ENCODE data around the gene SEMA3G.

Gene SEMA3G

GRCh38 chr3:52473026-52473425 lies 28.1 kb upstream of the SEMA3G start:
- no peaks in the 10 kb centered on the region for H3K9me3 ChIP-seq (ENCODE audit: control insufficient read depth, low read depth, low read length)
- H3K9ac ChIP-seq (ENCODE audit: low read length): no peak overlapping the region
- H3K4me3 ChIP-seq (ENCODE audit: low read length): no peak overlapping the region
- H3K27ac ChIP-seq (ENCODE audit: low read length): no peak overlapping the region
- peaks cover 63% of the 10 kb centered on the region for H3K36me3 ChIP-seq (ENCODE audit: control insufficient read depth, low read depth, low read length)
- H3K27me3 ChIP-seq (ENCODE audit: control insufficient read depth, insufficient read depth, low read length): no peaks in the 10 kb centered on the region
- no peaks in the 10 kb centered on the region for H3K4me1 ChIP-seq (ENCODE audit: control insufficient read depth, low read depth, low read length)

- H3K4me3 ChIP-seq (ENCODE audit: low read length): no peak overlapping the region
- no peaks in the 10 kb centered on the region for H3K9me3 ChIP-seq (ENCODE audit: control insufficient read depth, low read depth, low read length)
- H3K4me1 ChIP-seq (ENCODE audit: control insufficient read depth, low read depth, low read length): no peaks in the 10 kb centered on the region
- H3K27ac ChIP-seq (ENCODE audit: low read length): no peak overlapping the region
- no peak overlapping the region for H3K9ac ChIP-seq (ENCODE audit: low read length)
- H3K27me3 ChIP-seq (ENCODE audit: control insufficient read depth, insufficient read depth, low read length): no peaks in the 10 kb centered on the region
- H3K36me3 ChIP-seq (ENCODE audit: control insufficient read depth, low read depth, low read length): peaks cover 61% of the 10 kb centered on the region
These were observed 27.5 kb upstream of the SEMA3G start for GRCh38 chr3:52472239-52473000.

GRCh38 chr3:52471371-52472238 lies 26.7 kb upstream of the SEMA3G start:
- H3K27me3 ChIP-seq (ENCODE audit: control insufficient read depth, insufficient read depth, low read length): no peaks in the 10 kb centered on the region
- no peak overlapping the region for H3K9ac ChIP-seq (ENCODE audit: low read length)
- no peaks in the 10 kb centered on the region for H3K9me3 ChIP-seq (ENCODE audit: control insufficient read depth, low read depth, low read length)
- H3K4me1 ChIP-seq (ENCODE audit: control insufficient read depth, low read depth, low read length): no peaks in the 10 kb centered on the region
- H3K27ac ChIP-seq (ENCODE audit: low read length): no peak overlapping the region
- H3K4me3 ChIP-seq (ENCODE audit: low read length): no peak overlapping the region
- peaks cover 53% of the 10 kb centered on the region for H3K36me3 ChIP-seq (ENCODE audit: control insufficient read depth, low read depth, low read length)

DNA sequence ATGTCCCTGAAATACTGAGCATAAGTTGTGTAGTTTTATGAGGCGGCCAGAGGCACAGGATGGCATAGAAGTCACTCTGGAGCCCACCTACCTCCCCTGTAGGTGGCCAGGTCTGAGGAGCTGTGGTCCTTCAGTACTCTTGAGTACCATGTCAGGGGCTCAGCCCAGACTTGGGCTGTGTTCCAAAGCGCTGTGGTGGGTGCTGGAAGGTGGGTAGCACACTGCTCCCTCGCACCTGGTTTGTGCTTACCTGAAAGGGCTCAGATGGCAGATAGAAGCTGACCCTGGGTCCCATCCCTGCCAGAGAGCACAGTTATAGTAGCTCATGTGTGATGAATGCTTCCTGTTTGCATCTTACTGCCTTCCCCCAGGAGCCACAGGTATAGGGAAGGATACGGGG lies 26.0 kb upstream of the SEMA3G start:
- H3K27me3 ChIP-seq (ENCODE audit: control insufficient read depth, insufficient read depth, low read length): no peaks in the 10 kb centered on the region
- no peak overlapping the region for H3K9ac ChIP-seq (ENCODE audit: low read length)
- H3K4me3 ChIP-seq (ENCODE audit: low read length): no peak overlapping the region
- peaks cover 46% of the 10 kb centered on the region for H3K36me3 ChIP-seq (ENCODE audit: control insufficient read depth, low read depth, low read length)
- H3K27ac ChIP-seq (ENCODE audit: low read length): no peak overlapping the region
- no peaks in the 10 kb centered on the region for H3K4me1 ChIP-seq (ENCODE audit: control insufficient read depth, low read depth, low read length)
- H3K9me3 ChIP-seq (ENCODE audit: control insufficient read depth, low read depth, low read length): no peaks in the 10 kb centered on the region

DNA sequence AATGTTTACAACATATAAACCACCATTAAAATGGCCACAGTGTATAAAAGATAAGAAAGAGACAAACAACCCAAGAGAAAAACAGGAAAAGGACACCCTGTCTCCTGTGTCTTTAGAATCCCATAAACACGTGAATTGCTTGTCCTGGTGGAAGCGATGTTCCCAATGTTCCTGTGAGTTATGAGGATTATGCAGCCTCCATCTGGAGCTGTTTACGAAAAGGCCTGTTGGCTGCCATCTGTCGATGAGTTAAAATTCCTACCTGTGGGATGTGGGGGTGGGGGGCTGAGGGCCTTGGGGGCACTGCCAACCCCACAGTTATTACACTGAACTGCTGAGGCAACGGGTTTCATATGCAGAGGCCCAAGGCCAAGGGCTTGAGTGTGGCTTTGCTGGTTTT lies 24.1 kb upstream of the SEMA3G start:
- Histone ChIP-seq H3K9ac (ENCODE audit: low read length) (no peak overlapping the region), H3K4me1 (ENCODE audit: control insufficient read depth, low read depth, low read length) (no peaks in the 10 kb centered on the region), H3K27me3 (ENCODE audit: control insufficient read depth, insufficient read depth, low read length) (no peaks in the 10 kb centered on the region), H3K27ac (ENCODE audit: low read length) (no peak overlapping the region), H3K36me3 (ENCODE audit: control insufficient read depth, low read depth, low read length) (peaks cover 32% of the 10 kb centered on the region), H3K9me3 (ENCODE audit: control insufficient read depth, low read depth, low read length) (no peaks in the 10 kb centered on the region), H3K4me3 (ENCODE audit: low read length) (no peak overlapping the region)

DNA sequence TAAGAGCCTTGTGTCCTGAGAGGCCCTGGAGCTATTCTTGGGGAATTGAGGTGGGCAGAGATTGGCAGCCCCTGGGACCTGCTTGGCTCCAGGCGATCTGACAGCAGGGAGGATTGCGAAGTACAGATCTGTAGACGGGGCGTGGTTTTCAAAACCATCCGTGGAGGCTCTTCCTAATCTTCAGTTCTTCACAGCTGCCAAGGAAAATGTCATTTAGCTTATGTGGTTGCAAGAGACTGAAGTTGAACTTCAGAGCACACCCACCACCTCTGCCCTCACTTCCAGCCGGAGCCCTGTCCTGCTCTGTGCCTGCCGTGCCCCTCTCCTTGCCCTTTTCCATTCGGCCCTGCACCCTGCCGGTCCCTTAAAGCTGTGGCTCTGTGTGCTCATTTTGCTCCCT lies 23.4 kb upstream of the SEMA3G start:
- Histone ChIP-seq H3K4me1 (ENCODE audit: control insufficient read depth, low read depth, low read length) (no peaks in the 10 kb centered on the region), H3K27ac (ENCODE audit: low read length) (no peak overlapping the region), H3K4me3 (ENCODE audit: low read length) (no peak overlapping the region), H3K9ac (ENCODE audit: low read length) (no peak overlapping the region), H3K9me3 (ENCODE audit: control insufficient read depth, low read depth, low read length) (no peaks in the 10 kb centered on the region), H3K27me3 (ENCODE audit: control insufficient read depth, insufficient read depth, low read length) (no peaks in the 10 kb centered on the region), H3K36me3 (ENCODE audit: control insufficient read depth, low read depth, low read length) (peaks cover 26% of the 10 kb centered on the region)

DNA sequence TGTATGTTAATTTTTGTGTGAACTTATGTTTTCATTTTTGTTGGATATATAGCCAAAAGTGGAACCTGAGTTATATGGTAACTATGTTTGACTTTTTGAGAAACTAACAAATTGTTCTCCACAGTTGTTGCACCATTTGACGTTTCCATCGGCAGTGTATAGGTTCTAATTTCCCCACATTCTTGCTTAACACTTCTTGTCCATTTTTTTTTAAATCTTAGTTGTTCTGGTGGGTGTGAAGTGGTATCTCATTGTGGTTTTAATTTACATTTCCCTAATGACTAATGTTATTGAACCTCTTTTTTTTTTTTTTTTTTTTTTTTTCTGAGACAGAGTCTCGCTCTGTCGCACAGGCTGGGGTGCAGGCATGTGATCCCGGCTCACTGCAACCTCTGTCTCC lies 18.5 kb upstream of the SEMA3G start:
- H3K4me1 ChIP-seq (ENCODE audit: control insufficient read depth, low read depth, low read length): no peaks in the 10 kb centered on the region
- no peak overlapping the region for H3K27ac ChIP-seq (ENCODE audit: low read length)
- H3K36me3 ChIP-seq (ENCODE audit: control insufficient read depth, low read depth, low read length): peaks cover 40% of the 10 kb centered on the region
- no peak overlapping the region for H3K9ac ChIP-seq (ENCODE audit: low read length)
- H3K9me3 ChIP-seq (ENCODE audit: control insufficient read depth, low read depth, low read length): no peaks in the 10 kb centered on the region
- H3K4me3 ChIP-seq (ENCODE audit: low read length): no peak overlapping the region
- no peaks in the 10 kb centered on the region for H3K27me3 ChIP-seq (ENCODE audit: control insufficient read depth, insufficient read depth, low read length)

GRCh38 chr3:52461874-52462273 lies 17.0 kb upstream of the SEMA3G start:
- Histone ChIP-seq H3K27me3 (ENCODE audit: control insufficient read depth, insufficient read depth, low read length) (no peaks in the 10 kb centered on the region), H3K36me3 (ENCODE audit: control insufficient read depth, low read depth, low read length) (peaks cover 45% of the 10 kb centered on the region), H3K4me3 (ENCODE audit: low read length) (no peak overlapping the region), H3K4me1 (ENCODE audit: control insufficient read depth, low read depth, low read length) (no peaks in the 10 kb centered on the region), H3K9ac (ENCODE audit: low read length) (no peak overlapping the region), H3K9me3 (ENCODE audit: control insufficient read depth, low read depth, low read length) (no peaks in the 10 kb centered on the region), H3K27ac (ENCODE audit: low read length) (no peak overlapping the region)

DNA sequence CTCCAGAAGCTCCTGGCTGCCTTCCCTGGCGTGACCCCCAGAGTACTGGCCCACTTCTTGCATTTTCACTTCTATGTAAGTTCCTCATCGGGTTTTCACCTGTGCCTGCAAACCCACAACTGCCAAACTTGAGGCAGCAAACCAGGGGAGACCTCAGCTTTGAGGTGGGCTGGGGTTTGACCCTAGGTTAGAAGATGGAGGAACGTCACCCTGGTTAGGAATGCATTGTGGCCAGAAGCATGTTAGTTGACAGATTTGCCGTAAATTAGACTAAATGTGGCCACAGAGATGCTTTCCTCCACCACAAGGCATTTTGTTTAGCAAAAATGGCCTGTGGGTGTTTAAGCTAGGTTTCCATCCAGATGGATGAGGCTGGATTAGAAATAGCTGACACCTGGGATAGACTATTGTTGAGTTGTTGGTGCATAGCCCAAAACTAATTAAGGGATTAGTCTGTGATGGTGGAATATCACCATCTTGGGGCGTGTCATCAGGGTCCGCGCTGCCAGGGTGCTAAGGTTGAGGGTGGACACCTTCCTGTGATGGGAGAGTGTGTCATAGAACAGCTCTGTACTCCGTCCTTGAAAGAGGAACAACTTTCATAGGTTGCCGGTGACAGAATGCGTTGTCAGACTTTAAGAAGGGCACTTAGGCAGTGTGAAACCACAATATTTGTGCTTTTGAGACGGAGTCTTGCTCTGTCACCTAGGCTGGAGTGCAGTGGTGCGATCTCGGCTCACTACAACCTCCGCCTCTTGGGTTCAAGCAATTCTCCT lies 14.1 kb upstream of the SEMA3G start:
- H3K36me3 ChIP-seq (ENCODE audit: control insufficient read depth, low read depth, low read length): peaks cover 45% of the 10 kb centered on the region
- H3K4me1 ChIP-seq (ENCODE audit: control insufficient read depth, low read depth, low read length): peaks cover 8% of the 10 kb centered on the region
- no peak overlapping the region for H3K9ac ChIP-seq (ENCODE audit: low read length)
- no peak overlapping the region for H3K4me3 ChIP-seq (ENCODE audit: low read length)
- H3K9me3 ChIP-seq (ENCODE audit: control insufficient read depth, low read depth, low read length): no peaks in the 10 kb centered on the region
- no peaks in the 10 kb centered on the region for H3K27me3 ChIP-seq (ENCODE audit: control insufficient read depth, insufficient read depth, low read length)
- no peak overlapping the region for H3K27ac ChIP-seq (ENCODE audit: low read length)

DNA sequence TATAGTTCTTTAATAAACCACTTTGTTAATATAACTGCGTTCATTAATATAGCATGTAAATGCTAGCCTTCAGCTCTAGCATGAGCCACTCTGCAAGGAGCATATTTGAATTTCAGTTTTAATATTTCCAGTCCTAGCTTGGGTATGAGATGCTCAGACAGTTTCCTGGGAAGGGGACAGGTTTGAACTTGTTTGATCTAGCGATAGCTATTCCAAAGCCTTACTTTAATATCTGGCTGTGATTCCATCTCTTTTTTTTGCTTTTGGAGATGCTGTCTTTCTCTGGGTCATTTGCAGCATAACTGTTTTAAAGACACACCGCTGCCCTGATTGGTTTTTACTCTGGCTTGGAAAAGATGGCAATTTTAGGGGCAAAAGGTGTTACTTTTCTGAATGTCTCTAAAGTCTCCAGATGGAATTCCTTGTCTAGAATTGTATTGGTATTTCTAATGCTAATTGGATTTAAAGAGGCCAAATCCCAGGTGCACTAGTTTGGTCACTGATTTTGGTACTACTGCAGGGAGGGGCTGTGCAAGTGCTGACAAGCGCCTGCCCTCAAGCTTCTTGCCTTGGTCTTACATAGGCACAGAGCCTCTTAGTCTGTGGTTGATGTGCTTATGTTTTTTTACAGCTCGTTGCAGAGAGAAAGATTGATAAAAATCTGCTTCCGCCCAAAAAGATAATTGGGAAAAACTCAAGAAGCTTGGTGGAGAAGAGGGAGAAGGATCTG lies 13.3 kb upstream of the SEMA3G start:
- Histone ChIP-seq H3K4me3 (ENCODE audit: low read length) (no peak overlapping the region), H3K9ac (ENCODE audit: low read length) (no peak overlapping the region), H3K9me3 (ENCODE audit: control insufficient read depth, low read depth, low read length) (no peaks in the 10 kb centered on the region), H3K4me1 (ENCODE audit: control insufficient read depth, low read depth, low read length) (peaks cover 8% of the 10 kb centered on the region), H3K27ac (ENCODE audit: low read length) (no peak overlapping the region), H3K27me3 (ENCODE audit: control insufficient read depth, insufficient read depth, low read length) (no peaks in the 10 kb centered on the region), H3K36me3 (ENCODE audit: control insufficient read depth, low read depth, low read length) (peaks cover 43% of the 10 kb centered on the region)

DNA sequence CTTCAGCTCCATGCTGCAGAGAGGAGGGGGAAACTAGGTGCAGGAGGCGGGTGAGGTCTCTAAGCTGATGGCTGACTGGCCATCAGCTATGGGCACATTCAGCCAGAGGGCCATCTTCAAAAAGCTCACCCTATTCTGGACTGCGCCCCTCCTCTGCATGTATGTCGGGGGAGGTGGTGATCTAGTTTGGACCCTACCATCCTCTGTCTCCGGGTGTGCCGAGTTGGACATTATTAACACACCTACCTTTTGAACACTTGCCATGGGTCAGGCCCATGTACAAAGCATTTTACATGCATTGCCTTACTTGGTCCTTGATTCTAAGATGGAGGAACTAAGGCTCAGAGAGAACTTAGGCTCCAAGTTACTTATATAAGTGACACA lies 11.9 kb upstream of the SEMA3G start:
- H3K27me3 ChIP-seq (ENCODE audit: control insufficient read depth, insufficient read depth, low read length): no peaks in the 10 kb centered on the region
- H3K36me3 ChIP-seq (ENCODE audit: control insufficient read depth, low read depth, low read length): peaks cover 34% of the 10 kb centered on the region
- peaks cover 8% of the 10 kb centered on the region for H3K4me1 ChIP-seq (ENCODE audit: control insufficient read depth, low read depth, low read length)
- H3K9me3 ChIP-seq (ENCODE audit: control insufficient read depth, low read depth, low read length): no peaks in the 10 kb centered on the region
- H3K4me3 ChIP-seq (ENCODE audit: low read length): peak overlapping the region; percentile 87
- H3K9ac ChIP-seq (ENCODE audit: low read length): peak overlapping the region; percentile 78
- H3K27ac ChIP-seq (ENCODE audit: low read length): no peak overlapping the region

Measured in iPS-18a (cell line).